ENCODE measurements around the gene KYNU.

- no peak for TF ChIP-seq EZH2 (IDR thresholded peaks at IDR 0.05; ENCODE audit: borderline replicate concordance, low read depth, low read length, severe bottlenecking)
- TF ChIP-seq, protein P1, sequence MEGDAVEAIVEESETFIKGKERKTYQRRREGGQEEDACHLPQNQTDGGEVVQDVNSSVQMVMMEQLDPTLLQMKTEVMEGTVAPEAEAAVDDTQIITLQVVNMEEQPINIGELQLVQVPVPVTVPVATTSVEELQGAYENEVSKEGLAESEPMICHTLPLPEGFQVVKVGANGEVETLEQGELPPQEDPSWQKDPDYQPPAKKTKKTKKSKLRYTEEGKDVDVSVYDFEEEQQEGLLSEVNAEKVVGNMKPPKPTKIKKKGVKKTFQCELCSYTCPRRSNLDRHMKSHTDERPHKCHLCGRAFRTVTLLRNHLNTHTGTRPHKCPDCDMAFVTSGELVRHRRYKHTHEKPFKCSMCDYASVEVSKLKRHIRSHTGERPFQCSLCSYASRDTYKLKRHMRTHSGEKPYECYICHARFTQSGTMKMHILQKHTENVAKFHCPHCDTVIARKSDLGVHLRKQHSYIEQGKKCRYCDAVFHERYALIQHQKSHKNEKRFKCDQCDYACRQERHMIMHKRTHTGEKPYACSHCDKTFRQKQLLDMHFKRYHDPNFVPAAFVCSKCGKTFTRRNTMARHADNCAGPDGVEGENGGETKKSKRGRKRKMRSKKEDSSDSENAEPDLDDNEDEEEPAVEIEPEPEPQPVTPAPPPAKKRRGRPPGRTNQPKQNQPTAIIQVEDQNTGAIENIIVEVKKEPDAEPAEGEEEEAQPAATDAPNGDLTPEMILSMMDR (IDR thresholded peaks at IDR 0.05; ENCODE audit: borderline replicate concordance, extremely low read depth, low read length, poor library complexity, severe bottlenecking), result no peak
These were observed 7.9 kb upstream of the KYNU start for GRCh38 chr2:142869461-142870106.

All from DND-41 (cell line).